HG02678 (cell line): ENCODE results near the gene ARCN1.

Experiments used
- ATAC-seq: cut with Tn5 transposase; IDR thresholded peaks from one replicate; pipeline ENCODE4 v1.9.1; 2021; ENCODE audit warnings: mild to moderate bottlenecking, moderate library complexity; ENCODE audit not compliant: unreplicated experiment

ARCN1 gene

DNA sequence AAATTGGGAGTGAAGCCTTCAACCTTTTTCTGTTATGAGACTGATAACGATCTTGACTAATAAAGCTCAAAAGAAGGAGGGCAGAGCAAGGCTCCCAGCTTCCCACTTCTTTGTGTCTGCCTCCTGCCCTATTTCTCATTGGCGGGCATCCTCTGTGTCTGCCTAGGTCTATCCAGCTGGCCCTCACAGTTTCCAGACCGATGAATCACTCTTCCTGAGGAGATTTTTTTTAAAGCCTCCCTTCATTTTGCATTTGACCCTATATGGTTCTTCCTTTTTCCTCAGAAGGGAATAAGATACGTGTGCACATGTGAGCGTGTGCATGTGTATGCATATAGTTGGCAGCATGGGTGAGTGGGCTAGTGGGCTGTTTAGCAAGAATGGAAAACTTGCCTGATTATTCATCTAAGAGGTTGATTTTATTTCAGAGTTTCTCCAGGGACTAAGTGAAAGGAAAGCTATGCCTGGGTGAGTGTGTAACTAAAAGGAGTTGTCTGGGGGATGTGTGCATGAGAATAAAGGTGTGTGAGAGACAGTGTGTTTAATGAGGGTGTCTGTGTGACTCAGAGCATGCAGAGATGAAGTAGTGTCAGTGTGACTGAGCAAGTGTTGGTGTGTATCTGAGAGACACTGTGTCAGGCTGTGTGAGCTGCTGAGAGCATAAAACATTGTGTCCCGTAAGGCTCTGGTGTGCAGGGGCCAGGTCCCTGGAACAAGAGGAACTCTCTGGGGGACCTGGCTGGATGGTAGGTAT lies 47.4 kb downstream of the ARCN1 start:
- ATAC-seq: no peak

DNA sequence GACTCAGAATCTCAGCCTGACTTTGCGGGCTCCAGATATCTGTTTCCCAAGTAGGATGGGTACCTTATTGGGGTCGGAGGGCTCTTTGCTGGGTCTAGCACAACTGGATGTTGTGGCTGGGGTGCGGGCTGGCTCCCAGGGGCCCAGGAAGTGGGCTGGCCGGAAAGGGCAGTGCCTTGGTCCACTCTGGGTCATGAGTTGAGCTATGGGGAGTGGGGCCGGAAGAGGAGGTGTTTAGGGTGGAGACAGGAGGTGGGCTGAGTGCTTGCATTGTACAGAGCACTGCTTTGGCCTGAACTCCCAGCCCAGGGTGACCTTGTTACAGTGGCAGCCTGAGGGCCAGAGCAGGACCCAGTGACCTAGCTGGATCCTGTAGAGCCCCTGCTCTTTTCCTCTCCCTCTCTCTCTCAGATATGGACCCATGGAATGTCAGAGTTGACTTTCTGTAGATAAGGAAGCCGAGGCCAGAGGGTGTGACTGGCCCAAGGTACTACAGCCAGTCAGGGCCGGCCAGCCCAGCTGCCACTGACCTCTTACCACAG lies 48.4 kb downstream of the ARCN1 start:
- no peak for ATAC-seq

DNA sequence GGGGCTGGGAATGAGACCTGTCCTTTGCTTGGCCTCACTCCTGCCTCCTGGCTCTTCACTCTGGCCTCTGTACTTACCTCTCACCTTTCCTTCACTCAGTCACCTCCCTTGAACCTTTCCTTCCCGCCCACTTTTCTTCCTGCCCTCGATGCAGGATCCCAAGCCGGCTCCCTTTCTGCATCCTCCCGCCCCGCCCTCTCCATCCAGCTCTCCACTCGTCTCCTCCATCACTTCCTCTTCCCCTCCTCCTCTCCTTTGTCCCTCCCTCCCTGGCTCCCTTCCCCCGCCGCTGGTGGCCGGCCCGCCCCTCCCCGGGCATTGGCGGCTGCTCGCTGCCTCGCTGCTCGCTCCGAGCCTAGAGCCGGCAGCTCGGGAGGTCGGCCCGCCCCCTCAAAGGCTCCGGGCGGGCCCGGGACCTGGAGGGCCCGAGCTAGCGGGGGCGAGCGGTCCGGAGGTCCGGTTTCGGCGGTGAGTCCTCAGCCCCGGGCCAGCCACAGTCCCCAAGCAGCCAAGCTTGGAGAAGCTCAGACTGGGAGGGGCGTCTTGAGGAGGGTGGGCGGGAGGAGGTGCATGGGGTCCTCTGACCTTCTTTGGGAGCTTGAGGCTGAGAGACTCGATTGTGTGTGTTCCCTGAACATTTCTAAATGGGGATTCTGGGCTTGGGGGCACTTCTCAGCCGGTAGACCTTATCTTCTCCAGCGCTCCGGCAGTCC lies 49.0 kb downstream of the ARCN1 start:
- no peak for ATAC-seq

DNA sequence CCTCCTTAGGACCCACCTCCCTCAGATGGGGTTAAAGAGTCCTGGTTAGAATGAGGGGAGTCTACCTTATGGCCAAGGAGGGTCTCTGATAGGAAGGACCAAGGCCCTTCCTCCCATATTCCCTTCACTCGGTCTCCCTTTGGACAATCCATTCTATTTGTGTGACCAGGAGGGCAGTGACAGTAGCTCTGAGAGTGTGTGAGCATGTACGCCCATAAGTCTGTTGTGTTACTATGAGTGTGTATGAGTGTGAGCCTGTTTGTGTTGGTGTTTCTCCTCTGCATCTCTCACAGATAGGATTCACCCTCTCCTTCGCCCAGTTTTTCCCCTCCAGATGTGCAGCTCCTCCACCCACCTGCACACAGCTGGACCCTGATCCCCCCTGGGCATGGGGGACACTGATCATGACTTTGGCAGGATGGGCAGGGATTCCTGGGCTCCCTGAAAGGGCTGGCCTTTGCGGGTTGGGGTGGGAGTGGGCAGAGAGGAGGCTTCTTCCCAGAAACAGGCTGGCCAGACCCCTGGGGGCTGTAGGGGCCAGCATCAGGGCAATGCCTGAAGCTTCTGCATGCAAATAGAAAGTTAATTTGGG lies 49.7 kb downstream of the ARCN1 start:
- ATAC-seq: no peak

DNA sequence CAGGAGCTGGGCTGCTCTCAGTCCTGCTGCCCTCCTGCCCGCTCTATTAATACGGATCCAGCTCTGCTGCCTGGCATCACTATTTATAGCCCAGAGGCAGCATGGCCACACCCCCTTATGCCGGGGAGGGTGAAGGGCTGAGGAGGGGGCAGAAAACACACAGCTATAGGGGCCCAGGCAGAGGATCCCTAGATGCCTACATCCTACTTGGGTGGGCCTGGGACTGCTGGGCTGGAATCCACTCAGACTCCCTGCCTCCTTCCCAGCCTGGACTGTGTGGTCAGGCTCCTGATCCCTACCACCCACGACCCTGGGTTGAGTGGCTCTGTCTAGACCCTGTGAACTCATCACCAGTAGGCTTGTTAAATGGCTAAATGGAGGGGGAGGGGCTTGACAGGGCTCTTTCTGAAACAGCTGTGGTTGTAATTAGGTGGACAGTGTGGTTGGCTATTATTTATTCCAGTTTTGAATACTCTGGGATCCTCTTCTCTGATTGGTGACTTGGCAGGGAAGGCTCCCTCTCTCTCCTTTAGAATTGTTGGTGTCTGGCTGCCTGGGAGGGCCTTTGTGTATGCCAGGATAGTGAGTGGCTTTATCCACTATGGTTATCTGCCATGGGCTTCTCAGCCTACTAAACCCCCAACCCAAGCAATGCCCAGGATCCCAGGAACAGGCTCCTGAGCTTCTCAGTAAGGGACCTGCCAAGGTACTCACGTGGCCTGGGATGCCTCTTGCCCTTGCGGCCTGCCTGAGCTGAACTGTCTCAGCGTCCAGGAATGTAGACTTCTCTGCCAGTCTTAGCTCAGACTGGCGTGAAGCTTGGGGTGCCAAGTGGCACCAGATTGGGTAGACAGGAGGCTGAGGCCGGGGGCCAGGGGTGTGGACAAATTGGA lies 50.4 kb downstream of the ARCN1 start:
- ATAC-seq: no peak

DNA sequence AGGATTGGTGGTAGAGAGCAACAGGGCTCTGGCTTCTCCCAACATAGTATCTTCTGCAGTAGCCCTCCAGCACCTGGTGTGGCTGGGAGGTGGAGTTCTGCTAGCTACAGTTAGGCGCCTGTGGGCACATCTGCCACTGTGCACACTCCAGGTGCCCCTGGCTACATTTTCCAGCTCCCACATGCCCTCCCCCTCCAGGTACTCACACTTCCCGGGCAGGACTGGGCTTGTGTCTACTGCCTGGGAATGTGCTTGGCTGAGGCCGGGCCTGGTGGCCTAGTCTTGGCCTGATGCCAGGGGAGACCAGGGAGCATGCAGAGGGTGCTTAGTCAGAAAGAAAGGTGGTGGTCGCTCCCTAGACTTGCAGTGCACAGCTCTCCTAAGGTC lies 51.1 kb downstream of the ARCN1 start:
- no peak for ATAC-seq

DNA sequence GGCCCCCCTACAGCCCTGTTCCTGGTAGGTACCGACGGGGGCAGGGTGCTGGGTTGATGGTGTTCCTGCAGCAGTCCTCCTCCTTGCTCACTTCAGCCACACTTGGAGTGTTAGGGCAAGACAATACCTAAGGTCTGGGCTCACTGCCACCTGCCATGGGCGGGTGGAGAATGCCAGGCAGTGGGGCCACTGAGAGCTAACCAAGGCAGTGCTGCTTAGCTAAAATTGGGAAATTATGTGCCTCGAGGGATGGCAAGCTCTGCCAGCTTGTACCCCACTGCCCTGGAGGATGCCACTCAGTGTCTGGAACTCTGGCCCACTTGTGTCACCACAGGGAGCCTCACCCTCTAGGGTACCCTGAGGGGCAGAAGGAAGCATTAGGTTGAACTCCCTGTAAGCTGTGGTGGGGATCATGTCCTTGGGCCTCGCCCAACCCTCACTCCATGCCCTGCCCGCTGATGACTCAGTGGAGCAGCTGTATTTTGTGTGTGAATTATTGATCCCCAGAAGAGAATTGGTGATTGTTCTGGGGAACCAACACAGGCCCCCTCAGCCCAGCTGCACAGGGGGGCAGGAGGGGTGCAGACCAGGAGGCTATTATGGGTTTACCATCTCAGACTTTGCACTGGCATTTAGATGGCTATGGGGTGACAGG lies 53.0 kb downstream of the ARCN1 start:
- ATAC-seq: no peak

DNA sequence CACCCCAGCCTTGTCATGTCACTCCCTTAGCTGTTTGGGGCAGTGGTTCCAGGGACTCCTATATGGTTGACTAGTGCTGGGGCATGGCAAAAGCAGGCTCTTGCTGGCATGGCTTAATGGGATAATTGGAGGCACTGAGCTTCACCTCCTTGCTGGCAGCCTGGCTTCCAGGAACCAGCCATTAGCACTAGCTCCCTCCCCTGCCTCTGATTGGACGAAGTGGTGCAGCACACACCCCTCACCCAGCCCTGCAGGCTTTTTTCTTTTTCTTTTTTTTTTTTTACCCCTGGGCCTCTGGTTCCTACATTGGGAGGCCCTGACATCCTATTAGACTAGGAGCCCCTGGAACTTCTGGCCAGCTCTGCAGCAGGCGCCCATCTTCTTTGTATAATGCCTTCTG lies 53.8 kb downstream of the ARCN1 start:
- no peak for ATAC-seq

DNA sequence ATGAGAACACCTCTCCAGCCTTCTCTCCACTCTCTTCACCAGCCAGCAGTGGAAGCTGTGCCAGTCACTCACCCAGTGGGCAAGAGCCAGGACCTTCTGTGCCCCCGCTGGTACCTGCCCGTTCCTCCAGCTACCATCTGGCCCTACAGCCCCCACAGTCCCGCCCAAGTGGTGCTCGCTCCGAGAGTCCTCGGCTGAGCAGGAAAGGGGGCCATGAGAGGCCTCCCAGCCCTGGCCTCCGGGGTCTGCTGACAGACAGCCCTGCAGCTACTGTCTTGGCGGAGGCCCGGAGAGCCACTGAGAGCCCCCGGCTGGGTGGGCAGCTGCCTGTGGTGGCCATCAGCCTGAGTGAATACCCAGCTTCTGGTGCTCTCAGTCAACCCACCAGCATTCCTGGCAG lies 55.4 kb downstream of the ARCN1 start:
- no peak for ATAC-seq

DNA sequence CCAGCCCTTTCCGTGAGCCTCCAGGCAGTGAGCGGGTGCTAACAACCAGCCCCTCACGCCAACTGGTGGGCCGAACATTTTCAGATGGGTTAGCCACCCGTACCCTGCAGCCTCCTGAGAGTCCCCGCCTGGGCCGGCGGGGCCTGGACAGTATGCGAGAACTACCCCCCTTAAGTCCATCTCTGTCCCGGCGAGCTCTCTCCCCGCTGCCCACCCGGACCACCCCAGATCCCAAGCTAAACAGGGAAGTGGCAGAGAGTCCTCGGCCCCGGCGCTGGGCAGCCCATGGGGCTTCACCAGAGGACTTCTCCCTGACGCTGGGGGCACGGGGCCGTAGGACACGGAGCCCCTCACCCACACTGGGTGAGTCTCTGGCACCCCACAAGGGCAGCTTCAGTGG lies 55.8 kb downstream of the ARCN1 start:
- no peak for ATAC-seq

DNA sequence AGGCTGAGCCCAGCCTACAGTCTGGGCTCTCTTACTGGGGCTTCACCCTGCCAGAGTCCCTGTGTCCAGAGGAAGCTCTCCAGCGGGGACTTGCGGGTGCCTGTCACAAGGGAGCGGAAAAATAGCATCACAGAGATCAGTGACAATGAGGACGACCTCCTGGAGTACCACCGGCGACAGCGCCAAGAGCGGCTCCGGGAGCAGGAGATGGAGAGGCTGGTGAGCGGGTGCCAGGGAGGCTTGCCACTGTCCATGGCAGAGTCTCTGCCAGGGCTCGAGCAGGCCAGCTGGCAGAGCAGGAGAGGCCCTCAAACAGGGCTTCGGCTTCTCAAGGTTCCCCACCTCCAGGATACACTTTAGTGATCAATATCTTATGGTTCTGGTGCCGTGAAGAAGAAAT lies 56.2 kb downstream of the ARCN1 start:
- ATAC-seq: no peak

DNA sequence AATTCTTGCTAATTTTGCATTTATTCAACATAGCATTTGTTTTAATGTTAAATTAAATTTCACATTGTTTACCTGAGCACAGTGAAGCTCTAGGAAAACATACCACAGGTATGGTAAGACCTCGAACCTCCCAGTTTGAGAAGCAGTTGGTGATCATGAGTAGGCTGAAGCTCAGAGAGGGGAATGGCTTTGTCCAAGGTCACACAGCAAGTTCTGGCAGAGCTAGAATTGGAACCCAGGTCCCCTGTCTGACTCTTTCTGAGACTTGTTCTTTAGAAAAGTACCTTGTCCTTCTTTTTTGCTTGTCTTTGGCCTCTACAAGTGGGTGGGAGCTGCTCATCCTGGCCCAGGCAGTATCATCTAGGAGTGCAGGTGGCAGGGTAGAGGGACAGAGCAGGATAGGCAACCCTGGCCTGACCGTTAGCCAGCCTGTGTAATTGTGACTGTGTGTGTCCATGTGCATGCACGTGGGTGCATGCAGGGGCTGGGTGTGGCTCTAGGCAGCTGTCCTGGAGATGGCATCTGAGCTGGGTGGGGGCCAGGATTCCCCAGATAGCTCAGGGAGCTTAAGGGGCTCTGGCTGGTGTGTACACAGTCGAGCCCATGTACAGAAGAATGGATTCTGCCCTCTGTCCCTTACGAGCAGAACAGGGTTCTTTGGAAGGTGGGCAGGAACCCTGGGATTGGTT lies 56.8 kb downstream of the ARCN1 start:
- no peak for ATAC-seq

DNA sequence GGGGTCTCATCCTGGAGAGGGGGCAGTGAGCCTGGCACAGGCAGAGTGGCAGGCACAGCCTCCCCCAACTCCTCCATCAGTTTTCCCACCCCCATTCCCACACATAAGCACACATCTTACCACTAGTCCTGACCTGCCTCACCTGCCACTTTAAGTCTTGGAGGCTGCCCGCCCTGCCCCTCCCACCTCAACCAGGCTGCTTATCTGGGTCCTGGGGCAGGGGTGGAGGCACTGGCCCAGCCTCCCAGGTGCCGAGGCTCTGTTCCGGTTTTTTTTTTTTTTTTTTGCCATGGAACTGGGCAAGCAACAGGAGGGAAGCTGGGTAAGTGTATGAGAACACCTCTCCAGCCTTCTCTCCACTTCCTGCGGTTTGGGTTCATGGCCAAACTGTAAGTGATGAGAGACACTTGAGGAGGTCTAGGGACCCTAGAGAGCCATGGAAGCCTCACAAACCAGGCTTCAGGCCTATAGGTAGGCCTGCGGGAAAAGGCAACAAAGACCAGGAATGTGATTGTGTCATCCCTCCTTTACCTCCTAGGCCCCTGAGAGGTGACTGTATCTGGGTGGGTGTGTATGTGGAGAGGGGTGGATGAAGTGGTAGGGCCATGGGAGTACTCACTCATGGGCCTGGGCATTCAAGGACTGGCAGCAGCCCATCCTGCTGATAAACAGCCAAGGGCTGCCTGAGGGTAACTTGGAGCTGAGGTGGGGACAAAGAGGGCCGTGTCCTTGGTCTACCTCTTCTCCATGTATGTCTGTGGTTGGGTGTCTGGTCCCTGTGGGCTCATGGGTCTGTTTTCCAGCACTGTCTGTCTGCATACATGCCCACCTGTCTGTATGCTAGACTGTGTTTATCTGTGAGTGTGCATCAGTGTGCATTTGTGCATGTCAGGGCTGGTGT lies 57.8 kb downstream of the ARCN1 start:
- ATAC-seq: no peak

DNA sequence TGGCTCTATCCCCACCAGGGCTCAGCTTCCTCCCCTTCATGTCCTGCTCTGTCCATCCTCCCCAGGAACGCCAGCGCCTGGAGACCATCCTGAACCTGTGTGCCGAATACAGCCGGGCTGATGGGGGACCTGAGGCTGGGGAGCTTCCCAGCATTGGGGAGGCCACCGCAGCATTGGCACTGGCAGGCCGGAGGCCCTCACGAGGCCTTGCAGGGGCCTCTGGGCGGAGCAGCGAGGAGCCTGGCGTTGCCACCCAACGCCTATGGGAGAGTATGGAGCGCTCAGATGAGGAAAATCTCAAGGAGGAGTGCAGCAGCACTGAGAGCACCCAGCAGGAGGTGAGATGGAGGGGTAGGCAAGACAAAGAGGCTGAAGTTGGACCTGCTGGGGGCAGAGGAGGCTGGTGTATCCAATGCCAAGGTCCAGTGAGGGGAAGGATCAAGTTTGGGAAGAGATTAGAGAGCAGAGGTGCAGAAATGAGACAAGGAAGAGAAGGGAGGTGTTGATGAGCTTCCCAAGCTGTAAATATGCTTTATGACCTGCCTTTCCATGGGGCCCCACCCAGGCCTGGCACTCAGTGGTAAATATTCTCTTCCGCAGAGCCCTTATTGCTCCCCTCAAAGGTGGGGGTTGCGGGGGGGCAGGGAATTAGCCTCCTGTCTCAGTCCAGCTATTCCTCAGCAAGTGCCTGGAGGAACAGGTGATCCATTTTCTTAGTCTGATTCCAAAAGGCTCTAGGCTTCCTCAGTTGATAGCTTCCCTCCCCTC lies 59.1 kb downstream of the ARCN1 start:
- ATAC-seq: no peak

DNA sequence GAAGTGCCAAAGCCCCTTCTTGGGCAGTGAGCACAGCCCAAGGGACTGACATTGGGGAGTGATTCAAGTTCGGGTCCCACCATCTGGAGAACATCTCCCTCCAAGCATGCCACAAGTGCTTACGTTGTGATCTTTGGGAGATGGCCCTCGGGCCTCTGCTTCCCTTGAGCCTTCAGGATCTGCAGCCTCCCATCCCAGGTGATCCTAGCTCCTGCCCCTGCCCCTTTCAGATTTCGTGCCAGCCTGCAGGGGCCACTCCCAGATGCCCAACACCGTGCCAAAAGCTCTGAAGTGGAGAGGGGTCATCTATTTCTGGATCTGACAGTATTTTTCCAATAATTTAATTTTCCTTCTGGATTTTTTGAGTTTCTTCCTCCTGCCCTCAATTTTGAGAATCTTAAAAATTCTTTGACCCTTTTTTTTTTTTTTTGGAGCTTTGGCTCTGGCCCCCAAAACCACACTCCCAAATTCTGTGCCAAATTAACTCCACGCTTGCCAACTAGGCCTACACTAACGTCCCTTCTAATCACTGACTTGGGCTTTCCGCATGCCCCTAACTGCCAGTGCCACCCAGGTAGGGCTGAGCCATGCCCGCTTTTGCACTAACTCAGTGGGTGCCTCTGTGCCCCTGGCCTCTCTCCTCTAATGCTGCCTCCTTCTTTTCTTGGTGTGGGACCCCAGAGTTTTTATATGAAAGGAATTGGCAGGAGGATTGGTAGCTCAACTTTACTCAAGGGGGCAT lies 60.5 kb downstream of the ARCN1 start:
- no peak for ATAC-seq

DNA sequence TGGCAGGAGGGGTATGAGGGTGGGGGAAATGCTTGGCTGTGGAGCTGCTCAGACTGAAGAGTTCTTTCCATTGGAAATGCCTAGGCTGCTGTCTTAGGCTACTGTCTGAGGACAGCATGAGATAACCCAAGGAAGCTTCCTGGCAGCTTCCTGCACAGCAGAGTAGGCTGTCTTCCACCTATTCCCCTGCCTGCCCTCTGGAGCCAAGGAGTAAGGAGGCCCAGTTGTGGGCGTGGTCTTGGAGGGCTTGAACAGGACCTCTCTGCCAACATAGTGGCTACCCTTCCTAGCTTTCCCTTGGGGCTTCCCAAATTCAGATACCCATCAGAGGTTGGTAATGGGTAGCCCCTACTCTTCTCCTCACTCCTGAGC lies 61.1 kb downstream of the ARCN1 start:
- no peak for ATAC-seq

DNA sequence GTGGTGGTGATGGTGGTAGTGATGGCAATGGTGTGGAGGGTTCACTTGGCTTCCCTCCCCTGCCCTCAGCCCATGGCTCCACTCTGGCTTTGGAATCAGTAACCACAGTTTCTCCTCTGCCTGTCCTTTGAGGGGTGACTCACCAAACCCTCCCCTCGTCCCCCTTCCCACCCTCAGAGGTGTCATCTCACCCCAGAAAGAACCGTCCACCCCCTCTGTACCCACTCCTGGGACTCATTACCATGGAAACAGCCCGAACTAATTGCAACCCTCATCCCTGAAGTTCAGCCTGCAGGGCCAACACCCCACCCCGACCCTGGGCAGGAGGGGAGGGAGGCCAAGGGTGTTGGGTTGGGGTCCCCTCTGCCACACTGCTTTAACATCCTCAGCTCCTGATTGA lies 61.8 kb downstream of the ARCN1 start:
- no peak for ATAC-seq
